ENCODE data around the gene LBX2.
A peak's percentile ranks its signal among the peaks of the same experiment; 100 is the strongest.

Gene LBX2

GRCh38 chr2:74524955-74525716, 25.7 kb upstream of the LBX2 start:
- Histone ChIP-seq H3K4me3 (ENCODE audit: low read depth, low read length) (no peak overlapping the region), H3K9me3 (ENCODE audit: control insufficient read depth, insufficient read depth, low read length) (no peaks in the 10 kb centered on the region), H3K9ac (ENCODE audit: low read depth, low read length) (no peak overlapping the region), H3K27me3 (ENCODE audit: control insufficient read depth, insufficient read depth, low read length) (peaks cover 34% of the 10 kb centered on the region), H3K36me3 (ENCODE audit: control insufficient read depth, insufficient read depth, low read length) (peaks cover 17% of the 10 kb centered on the region), H3K4me1 (ENCODE audit: control insufficient read depth, insufficient read depth, low read length) (peaks cover 3% of the 10 kb centered on the region)

GRCh38 chr2:74524005-74524404, 24.6 kb upstream of the LBX2 start:
- Histone ChIP-seq H3K9ac (ENCODE audit: low read depth, low read length) (no peak overlapping the region), H3K4me1 (ENCODE audit: control insufficient read depth, insufficient read depth, low read length) (peaks cover 3% of the 10 kb centered on the region), H3K4me3 (ENCODE audit: low read depth, low read length) (no peak overlapping the region), H3K36me3 (ENCODE audit: control insufficient read depth, insufficient read depth, low read length) (peaks cover 17% of the 10 kb centered on the region), H3K9me3 (ENCODE audit: control insufficient read depth, insufficient read depth, low read length) (no peaks in the 10 kb centered on the region), H3K27me3 (ENCODE audit: control insufficient read depth, insufficient read depth, low read length) (peaks cover 45% of the 10 kb centered on the region)

DNA sequence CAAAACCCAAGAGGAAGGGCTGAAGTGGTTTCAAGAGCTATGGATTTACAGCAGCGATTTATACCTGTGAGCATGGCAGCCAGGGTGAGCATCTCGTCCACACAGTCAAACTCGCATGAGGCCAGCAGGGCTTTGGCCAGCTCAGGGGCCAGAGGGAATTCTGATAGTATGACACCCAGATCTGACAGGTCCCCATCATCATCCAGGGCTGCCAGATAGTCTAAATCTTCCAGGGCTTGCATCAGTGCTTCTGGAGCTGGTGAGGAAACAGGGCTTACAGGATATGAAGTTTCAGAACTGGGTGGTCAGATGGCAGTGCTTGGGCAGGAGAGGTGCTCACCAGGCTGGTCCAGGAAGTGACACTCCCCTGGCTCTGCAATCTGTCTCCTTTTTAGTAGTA, 23.1 kb upstream of the LBX2 start:
- H3K36me3 ChIP-seq (ENCODE audit: control insufficient read depth, insufficient read depth, low read length): peaks cover 13% of the 10 kb centered on the region
- H3K4me1 ChIP-seq (ENCODE audit: control insufficient read depth, insufficient read depth, low read length): no peaks in the 10 kb centered on the region
- no peaks in the 10 kb centered on the region for H3K9me3 ChIP-seq (ENCODE audit: control insufficient read depth, insufficient read depth, low read length)
- no peak overlapping the region for H3K9ac ChIP-seq (ENCODE audit: low read depth, low read length)
- peaks cover 60% of the 10 kb centered on the region for H3K27me3 ChIP-seq (ENCODE audit: control insufficient read depth, insufficient read depth, low read length)
- no peak overlapping the region for H3K4me3 ChIP-seq (ENCODE audit: low read depth, low read length)

- Histone ChIP-seq H3K9ac (ENCODE audit: low read depth, low read length) (no peak overlapping the region), H3K4me3 (ENCODE audit: low read depth, low read length) (peak overlapping the region; percentile 49), H3K36me3 (ENCODE audit: control insufficient read depth, insufficient read depth, low read length) (no peaks in the 10 kb centered on the region), H3K9me3 (ENCODE audit: control insufficient read depth, insufficient read depth, low read length) (peaks cover 6% of the 10 kb centered on the region), H3K4me1 (ENCODE audit: control insufficient read depth, insufficient read depth, low read length) (no peaks in the 10 kb centered on the region), H3K27me3 (ENCODE audit: control insufficient read depth, insufficient read depth, low read length) (peaks cover 95% of the 10 kb centered on the region)
These were observed 17.2 kb upstream of the LBX2 start for GRCh38 chr2:74516650-74517049.

DNA sequence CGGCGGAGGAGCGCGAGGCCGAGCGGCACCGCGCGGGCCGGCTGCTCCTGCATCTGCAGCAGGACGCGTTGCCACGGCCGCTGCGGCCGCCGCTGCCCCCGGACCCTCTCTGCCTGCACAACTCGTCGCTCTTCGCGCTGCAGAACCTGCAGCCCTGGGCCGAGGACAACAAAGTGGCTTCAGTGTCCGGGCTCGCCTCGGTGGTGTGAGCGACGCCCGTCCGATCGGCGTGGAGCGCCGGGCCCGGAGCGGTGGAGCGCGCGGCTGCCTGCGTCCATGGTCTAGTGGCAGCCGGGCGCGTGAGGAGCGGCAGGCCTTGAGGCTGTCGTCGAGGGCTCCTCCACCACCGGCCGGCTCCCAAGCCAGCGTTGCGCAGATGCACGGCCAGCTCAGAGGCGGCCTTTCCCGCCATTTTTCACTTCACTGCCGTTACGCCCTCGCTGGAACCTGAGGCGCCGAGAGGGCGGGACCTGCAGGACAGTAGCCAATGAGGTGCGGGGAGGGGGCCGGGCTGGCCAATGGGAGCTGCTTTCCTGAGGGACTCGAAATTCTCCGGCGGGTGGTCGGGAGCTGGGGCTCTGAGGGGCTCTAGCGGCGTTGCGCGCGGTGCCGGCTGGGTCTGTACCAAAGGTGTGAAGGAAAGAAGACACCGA, 16.7 kb upstream of the LBX2 start:
- H3K36me3 ChIP-seq (ENCODE audit: control insufficient read depth, insufficient read depth, low read length): no peaks in the 10 kb centered on the region
- H3K9me3 ChIP-seq (ENCODE audit: control insufficient read depth, insufficient read depth, low read length): peaks cover 6% of the 10 kb centered on the region
- peaks cover 98% of the 10 kb centered on the region for H3K27me3 ChIP-seq (ENCODE audit: control insufficient read depth, insufficient read depth, low read length)
- H3K4me1 ChIP-seq (ENCODE audit: control insufficient read depth, insufficient read depth, low read length): no peaks in the 10 kb centered on the region
- H3K4me3 ChIP-seq (ENCODE audit: low read depth, low read length): peak overlapping the region; percentile 49
- H3K9ac ChIP-seq (ENCODE audit: low read depth, low read length): no peak overlapping the region

DNA sequence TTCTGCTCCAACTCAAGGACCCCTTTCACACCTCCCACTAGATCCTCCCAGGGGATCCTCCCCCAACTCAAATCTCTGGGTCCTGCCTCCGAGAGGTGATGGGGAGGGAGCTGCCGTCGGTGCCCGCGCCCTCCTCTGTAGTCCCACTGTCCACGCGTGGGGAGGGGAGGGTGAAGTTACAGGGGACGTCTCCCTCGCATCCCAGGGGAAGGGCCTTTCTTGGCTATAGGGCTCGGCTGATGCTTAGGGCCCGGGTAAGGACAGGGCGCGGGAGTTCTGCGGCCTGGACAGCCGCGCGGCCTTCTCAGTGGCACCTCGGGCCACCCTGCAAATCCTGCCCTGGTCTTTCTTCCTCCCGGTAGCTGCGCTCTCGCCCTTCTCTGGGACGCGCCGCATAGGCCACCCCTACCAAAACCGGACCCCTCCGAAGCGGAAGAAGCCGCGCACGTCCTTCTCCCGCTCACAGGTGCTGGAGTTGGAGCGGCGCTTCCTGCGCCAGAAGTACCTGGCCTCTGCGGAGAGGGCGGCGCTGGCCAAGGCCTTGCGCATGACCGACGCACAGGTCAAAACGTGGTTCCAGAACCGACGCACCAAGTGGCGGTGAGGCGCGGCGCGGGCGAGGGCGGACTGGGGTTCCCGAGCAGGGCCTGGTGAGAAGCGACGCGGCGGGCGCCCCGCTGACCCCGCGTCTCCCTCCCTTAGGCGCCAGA, 16.0 kb upstream of the LBX2 start:
- no peaks in the 10 kb centered on the region for H3K36me3 ChIP-seq (ENCODE audit: control insufficient read depth, insufficient read depth, low read length)
- peaks cover 6% of the 10 kb centered on the region for H3K9me3 ChIP-seq (ENCODE audit: control insufficient read depth, insufficient read depth, low read length)
- no peak overlapping the region for H3K9ac ChIP-seq (ENCODE audit: low read depth, low read length)
- peak overlapping the region; percentile 49 for H3K4me3 ChIP-seq (ENCODE audit: low read depth, low read length)
- H3K4me1 ChIP-seq (ENCODE audit: control insufficient read depth, insufficient read depth, low read length): no peaks in the 10 kb centered on the region
- peaks cover 99% of the 10 kb centered on the region for H3K27me3 ChIP-seq (ENCODE audit: control insufficient read depth, insufficient read depth, low read length)

- Histone ChIP-seq H3K9ac (ENCODE audit: low read depth, low read length) (no peak within 1 kb of the TSS), H3K9me3 (ENCODE audit: control insufficient read depth, insufficient read depth, low read length) (peaks cover 6% of the 10 kb centered on the region)
These were observed 15.2 kb upstream of the LBX2 start, which contains the start of gene TLX2 for GRCh38 chr2:74514368-74515270. TSS of gene TLX2 (plus strand) at chr2:74514450. CDS start at chr2:74514807, 357 bp downstream.

GRCh38 chr2:74513605-74514367, 14.4 kb upstream of the LBX2 start:
- Histone ChIP-seq H3K27me3 (ENCODE audit: control insufficient read depth, insufficient read depth, low read length) (peaks cover 99% of the 10 kb centered on the region), H3K9ac (ENCODE audit: low read depth, low read length) (no peak overlapping the region), H3K9me3 (ENCODE audit: control insufficient read depth, insufficient read depth, low read length) (peaks cover 6% of the 10 kb centered on the region), H3K4me1 (ENCODE audit: control insufficient read depth, insufficient read depth, low read length) (no peaks in the 10 kb centered on the region), H3K36me3 (ENCODE audit: control insufficient read depth, insufficient read depth, low read length) (no peaks in the 10 kb centered on the region), H3K4me3 (ENCODE audit: low read depth, low read length) (peak overlapping the region; percentile 52)

More at GRCh38 chr2:74514368-74515270, 15.2 kb upstream of the LBX2 start, which contains the start of gene TLX2:
- no peaks in the 10 kb centered on the region for H3K36me3 ChIP-seq (ENCODE audit: control insufficient read depth, insufficient read depth, low read length)
- no peaks in the 10 kb centered on the region for H3K4me1 ChIP-seq (ENCODE audit: control insufficient read depth, insufficient read depth, low read length)
- peak within 1 kb of the TSS; percentile 52 for H3K4me3 ChIP-seq (ENCODE audit: low read depth, low read length)
- H3K27me3 ChIP-seq (ENCODE audit: control insufficient read depth, insufficient read depth, low read length): peaks cover 99% of the 10 kb centered on the region

DNA sequence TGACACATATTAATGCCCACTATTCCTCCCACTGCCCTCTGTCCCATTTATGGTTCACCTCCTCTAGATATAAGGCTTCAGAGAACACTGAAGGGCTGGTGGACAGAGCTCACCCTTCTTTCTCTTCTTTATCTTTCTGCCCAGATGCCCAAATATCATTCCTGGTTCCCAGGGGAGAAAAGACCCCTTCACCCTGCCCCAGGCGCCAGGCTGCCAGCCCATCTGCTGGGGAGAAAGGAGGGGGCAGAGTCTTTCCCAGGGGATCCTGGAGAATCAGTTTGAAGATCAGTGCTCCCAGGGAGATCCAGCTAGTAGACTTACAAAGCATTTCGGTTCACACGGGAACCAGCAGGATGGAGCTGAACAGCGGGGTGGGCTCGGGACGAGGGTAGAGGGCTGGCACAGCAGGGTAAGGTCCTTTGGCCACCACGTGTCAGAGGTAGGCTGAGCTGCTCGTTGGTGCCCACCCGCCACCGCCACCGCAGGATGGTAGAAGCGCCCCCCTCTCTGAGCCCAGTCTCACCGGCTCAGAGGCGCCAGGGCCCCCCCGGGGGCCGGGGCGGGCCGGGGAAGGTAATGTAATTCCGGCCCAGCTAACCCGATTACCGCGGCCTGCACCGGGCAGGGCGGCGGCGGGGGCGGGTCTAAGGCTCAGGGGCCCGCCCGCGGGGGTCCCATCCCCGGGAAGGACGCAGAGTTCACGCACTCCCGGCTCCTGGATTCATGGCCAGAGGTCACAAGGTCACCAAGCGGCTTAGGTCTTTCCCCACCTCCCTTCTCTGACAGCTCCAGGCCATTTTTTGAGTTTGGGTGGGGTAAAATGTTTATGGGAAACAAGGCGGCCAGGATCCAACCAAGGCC, 13.6 kb upstream of the LBX2 start:
- Histone ChIP-seq H3K36me3 (ENCODE audit: control insufficient read depth, insufficient read depth, low read length) (no peaks in the 10 kb centered on the region), H3K9me3 (ENCODE audit: control insufficient read depth, insufficient read depth, low read length) (peaks cover 6% of the 10 kb centered on the region), H3K4me1 (ENCODE audit: control insufficient read depth, insufficient read depth, low read length) (no peaks in the 10 kb centered on the region), H3K4me3 (ENCODE audit: low read depth, low read length) (peak overlapping the region; percentile 52), H3K9ac (ENCODE audit: low read depth, low read length) (no peak overlapping the region), H3K27me3 (ENCODE audit: control insufficient read depth, insufficient read depth, low read length) (peaks cover 98% of the 10 kb centered on the region)

All from iPS-15b (cell line).